Subcutaneous preadipocyte (primary cell): Measurements from ENCODE around the gene COMMD3. TPM values are rescaled to one million over a fixed set of nuclear protein-coding genes. Genes with fewer than 3 reads are reported as not detected.

ENCODE experiments used
- small RNA-seq: library from RNA; depleted of rRNA; stranded (forward); fragments of <200 nt; gene quantifications from one replicate; pipeline ENCODE3, GENCODE V24; 2012
- total RNA-seq: library from RNA; depleted of rRNA; stranded (reverse); fragments of >200 nt; gene quantifications from 2 replicates; pipeline ENCODE4 v1.2.3, GENCODE V29; 2012

Gene COMMD3
- 32.1 and 37.1 TPM in 2 replicates for total RNA-seq

GRCh38 chr10:22316286-22317075, at the start of gene COMMD3:
Gene COMMD3, plus strand, starts transcription at chr10:22316388. Its CDS starts 30 bp downstream, at chr10:22316418.

GRCh38 chr10:22320591-22321155, 4.5 kb downstream of the COMMD3 start, which contains the start of gene BMI1:
Gene BMI1, plus strand, starts transcription at chr10:22321099. Its CDS starts 5,351 bp downstream, at chr10:22326450.

GRCh38 chr10:22345301-22346095, 29.3 kb downstream of the COMMD3 start, which contains the start of gene SPAG6:
Gene SPAG6, plus strand, starts transcription at chr10:22345496. Its CDS starts 116 bp downstream, at chr10:22345612.

Small RNA genes within 50 kb of the gene (small RNA-seq; reads per million reads assigned to genes)
- not detected for gene AL158211.3

Other genes with a start within 250 kb of the COMMD3 start
- gene EBLN1, start 98.4 kb upstream of the COMMD3 start, total RNA-seq: not detected in 2 replicates
- 47.0 and 60.4 TPM in 2 replicates for gene BMI1, start 4.7 kb downstream of the COMMD3 start, total RNA-seq
- gene SPAG6, start 29.1 kb downstream of the COMMD3 start, total RNA-seq: not detected in 2 replicates